GM21367 (cell line): Measurements from ENCODE around the gene TSPY10.
"Not testable (repeated sequence)": the region's sequence is repeated elsewhere in the genome, so short reads cannot be mapped to it uniquely, and the experiment has no call there.

Experiments
- ATAC-seq: cut with Tn5 transposase; IDR thresholded peaks from one replicate; pipeline ENCODE4 v1.9.1; 2021; ENCODE audit not compliant: unreplicated experiment

The TSPY10 gene, protein sequence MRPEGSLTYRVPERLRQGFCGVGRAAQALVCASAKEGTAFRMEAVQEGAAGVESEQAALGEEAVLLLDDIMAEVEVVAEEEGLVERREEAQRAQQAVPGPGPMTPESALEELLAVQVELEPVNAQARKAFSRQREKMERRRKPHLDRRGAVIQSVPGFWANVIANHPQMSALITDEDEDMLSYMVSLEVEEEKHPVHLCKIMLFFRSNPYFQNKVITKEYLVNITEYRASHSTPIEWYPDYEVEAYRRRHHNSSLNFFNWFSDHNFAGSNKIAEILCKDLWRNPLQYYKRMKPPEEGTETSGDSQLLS

DNA sequence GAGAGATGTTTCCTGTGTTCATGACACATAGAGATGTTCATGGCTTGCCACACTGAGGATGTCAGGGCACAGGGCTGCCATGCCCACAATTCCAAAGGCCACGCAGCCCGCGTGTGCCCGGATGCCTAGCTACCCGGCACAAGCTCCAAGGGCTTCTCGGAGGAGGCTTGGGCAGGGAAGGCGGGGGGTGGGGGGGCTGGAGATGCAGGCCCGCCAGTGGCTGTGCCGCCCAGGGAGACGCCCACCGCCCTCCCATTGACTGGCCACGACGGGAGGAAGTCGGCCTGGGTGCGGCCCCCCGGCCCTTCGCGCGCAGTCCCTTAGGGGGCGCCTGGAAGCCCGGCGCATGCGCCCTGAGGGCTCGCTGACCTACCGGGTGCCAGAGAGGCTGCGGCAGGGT is at the start of gene TSPY10:
TSS of gene TSPY10 (plus strand) at position 301 of the 400 bp plus-strand sequence. CDS start at position 347, 46 bp downstream.
- not testable (repeated sequence) for ATAC-seq

DNA sequence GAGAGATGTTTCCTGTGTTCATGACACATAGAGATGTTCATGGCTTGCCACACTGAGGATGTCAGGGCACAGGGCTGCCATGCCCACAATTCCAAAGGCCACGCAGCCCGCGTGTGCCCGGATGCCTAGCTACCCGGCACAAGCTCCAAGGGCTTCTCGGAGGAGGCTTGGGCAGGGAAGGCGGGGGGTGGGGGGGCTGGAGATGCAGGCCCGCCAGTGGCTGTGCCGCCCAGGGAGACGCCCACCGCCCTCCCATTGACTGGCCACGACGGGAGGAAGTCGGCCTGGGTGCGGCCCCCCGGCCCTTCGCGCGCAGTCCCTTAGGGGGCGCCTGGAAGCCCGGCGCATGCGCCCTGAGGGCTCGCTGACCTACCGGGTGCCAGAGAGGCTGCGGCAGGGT is 40.7 kb upstream of the TSPY10 start, which contains the start of gene TSPY9:
TSS of gene TSPY9 (plus strand) at position 301 of the 400 bp plus-strand sequence. CDS start at position 347, 46 bp downstream.
- ATAC-seq: not testable (repeated sequence)

DNA sequence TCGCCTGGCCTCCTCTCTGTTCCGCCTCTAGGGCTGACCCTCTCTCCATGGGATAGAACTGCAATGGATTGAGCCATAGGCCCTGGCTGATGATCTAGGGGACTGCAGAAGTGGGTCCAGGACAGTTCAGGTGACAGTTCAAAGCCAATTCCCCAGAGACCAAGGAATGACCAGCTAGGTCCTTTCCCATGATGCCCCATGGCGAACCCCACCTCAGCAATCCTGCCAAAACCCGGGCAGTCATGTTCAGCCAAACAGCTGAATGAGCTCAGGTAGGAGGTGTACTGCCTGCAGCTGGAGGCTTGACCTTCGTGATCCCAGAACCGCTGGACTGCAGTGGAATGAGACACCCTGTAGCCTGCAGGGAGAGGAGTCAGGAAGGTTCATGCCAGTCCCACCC is 23.3 kb upstream of the TSPY10 start:
- not testable (repeated sequence) for ATAC-seq

DNA sequence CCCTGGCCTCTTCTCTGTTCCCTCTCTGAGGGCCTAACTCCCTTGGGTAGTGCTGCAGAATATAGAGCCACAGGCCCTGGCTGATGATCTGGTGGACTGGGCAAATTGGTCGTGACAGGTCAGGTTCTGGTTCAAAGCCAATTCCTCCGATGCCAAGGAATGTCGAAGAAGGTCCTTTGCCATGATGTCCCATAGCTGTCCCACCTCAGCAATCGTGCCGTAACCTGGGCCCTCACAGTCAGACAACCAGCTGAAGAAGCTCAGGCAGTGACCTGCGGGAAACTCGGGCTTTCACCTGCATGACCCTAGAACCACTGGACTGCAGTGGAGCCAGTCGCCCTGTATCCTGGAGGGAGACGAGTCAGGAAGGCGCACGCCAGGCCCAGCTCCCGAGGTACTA is 11.4 kb upstream of the TSPY10 start:
- ATAC-seq: not testable (repeated sequence)
